Rectal smooth muscle tissue (tissue), 1 donor: ENCODE data around the gene DTNBP1.

Source experiments
- H3K27ac ChIP-seq: one replicate; pipeline ENCODE4 v1.7.0; 2013; ENCODE audit warnings: low read depth, low read length, inconsistent platforms
- H3K27me3 ChIP-seq: one replicate; pipeline ENCODE4 v1.7.0; 2013; ENCODE audit warnings: low read length; ENCODE audit not compliant: control insufficient read depth, insufficient read depth
- H3K36me3 ChIP-seq: one replicate; pipeline ENCODE4 v1.7.0; 2013; ENCODE audit warnings: low read length; ENCODE audit not compliant: control insufficient read depth, insufficient read depth
- H3K4me1 ChIP-seq: one replicate; pipeline ENCODE4 v1.7.0; 2013; ENCODE audit warnings: low read length; ENCODE audit not compliant: control insufficient read depth, insufficient read depth
- H3K4me3 ChIP-seq: one replicate; pipeline ENCODE4 v1.7.0; 2013; ENCODE audit warnings: low read length
- H3K9ac ChIP-seq: one replicate; pipeline ENCODE4 v1.7.0; 2013; ENCODE audit warnings: low read length

DTNBP1 gene

DNA sequence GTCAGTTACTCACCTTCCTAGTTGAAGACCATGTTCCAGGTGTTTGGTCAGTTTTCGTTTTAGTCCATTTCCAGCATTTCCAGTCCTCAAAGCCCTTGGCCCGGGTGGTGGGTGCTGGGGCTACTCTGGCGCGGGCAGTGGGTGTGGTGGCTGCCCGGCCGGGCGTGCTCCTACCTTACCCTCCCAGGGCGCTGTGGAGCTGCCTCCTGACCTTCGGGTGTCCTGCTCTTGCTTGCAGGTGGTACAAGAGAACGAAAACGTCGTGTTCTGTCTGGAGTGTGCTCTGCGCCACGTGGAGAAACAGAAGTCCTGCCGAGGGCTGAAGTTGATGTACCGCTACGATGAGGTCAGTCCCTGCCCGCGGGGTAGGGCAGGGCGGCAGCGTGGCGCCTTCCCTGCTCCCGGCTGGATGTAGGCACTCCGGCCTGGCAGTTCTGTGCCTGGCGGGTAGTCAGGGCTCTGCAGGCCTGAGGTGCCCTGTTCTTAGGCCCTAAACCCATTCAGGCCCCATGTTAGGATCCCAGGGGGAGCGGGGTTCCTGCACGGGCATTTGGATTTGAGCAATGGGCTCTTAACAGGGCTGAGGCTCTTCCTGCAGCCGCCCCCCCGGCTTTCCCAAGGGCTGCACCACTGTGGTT is 145.8 kb downstream of the DTNBP1 start:
- Histone ChIP-seq H3K27ac (no peak overlapping the region), H3K4me1 (no peaks in the 10 kb centered on the region), H3K36me3 (peaks cover 8% of the 10 kb centered on the region), H3K27me3 (no peaks in the 10 kb centered on the region), H3K9ac (no peak overlapping the region), H3K4me3 (no peak overlapping the region)

DNA sequence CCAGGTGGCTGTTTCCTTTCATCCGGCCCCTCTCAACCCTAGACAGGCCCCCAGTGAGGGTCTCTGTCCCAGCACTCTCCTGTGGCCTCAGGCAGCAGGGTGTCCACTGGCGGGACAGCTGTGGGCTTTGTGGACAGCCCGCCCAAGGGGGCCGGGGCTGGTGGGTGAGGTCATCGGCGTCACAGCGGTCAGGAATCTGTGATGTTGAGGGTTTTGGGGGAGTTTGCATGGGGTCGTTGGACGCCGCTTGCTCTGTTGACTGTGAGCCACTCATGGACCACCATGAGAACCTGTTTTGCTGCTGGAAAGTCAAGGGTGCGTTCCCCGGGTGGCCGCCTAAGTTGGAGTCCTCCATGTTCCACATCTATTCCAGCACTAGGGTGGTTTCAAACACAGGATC is 146.4 kb downstream of the DTNBP1 start:
- H3K27me3 ChIP-seq: no peaks in the 10 kb centered on the region
- no peaks in the 10 kb centered on the region for H3K4me1 ChIP-seq
- no peak overlapping the region for H3K4me3 ChIP-seq
- H3K27ac ChIP-seq: no peak overlapping the region
- no peak overlapping the region for H3K9ac ChIP-seq
- H3K36me3 ChIP-seq: peaks cover 10% of the 10 kb centered on the region

DNA sequence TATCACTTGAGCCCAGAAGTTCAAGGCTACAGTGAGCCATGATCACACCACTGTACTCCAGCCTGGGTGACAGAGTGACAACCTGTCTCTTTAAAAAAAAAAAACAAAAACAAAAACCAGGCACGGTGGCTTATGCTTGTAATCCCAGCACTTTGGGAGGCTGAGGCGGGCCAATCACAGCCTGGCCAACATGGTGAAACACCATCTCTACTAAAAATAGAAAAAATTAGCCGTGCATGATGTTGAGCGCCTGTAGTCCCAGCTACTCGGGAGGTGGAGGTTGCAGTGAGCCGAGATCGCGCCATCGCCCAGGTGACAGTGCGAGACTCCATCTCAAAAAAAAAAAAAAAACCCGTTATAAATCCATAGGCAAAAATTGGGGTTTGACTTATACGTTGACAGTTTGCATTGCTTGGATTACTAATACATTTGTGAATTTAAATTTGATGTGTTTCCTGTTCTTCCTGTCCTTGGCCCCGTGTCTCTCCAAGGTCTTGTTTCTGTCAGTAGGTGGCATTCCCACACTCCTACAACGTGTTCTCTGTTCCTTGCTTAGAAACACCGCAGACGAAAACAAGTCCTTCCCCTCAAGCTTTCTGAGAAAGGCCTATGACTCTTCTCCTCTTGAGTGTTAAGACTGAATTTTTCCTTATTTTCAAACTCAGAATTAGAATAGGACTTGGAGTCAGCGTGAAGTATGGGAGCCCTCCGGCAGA is 147.0 kb downstream of the DTNBP1 start:
- Histone ChIP-seq H3K27ac (no peak overlapping the region), H3K4me1 (no peaks in the 10 kb centered on the region), H3K4me3 (no peak overlapping the region), H3K9ac (no peak overlapping the region), H3K36me3 (peaks cover 10% of the 10 kb centered on the region), H3K27me3 (no peaks in the 10 kb centered on the region)

DNA sequence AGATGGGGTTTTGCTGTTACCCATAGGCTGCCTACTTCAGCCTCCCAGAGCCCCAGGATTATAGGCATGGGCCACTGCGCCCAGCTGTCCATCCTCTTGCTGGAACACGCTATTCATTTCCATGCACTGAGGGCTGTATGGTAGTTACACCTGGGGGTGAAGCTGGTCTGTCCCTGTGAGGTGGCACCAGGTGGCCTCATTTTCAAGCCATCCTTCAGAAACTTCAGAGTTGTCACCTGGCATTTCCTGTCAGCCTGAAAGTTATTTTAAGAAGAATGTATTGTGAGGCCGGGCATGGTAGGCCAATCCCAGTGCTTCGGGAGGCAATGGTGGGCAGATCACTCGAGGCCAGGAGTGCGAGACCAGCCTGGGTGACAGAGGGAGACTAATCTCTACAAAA is 147.6 kb downstream of the DTNBP1 start:
- no peak overlapping the region for H3K27ac ChIP-seq
- peaks cover 10% of the 10 kb centered on the region for H3K36me3 ChIP-seq
- no peak overlapping the region for H3K9ac ChIP-seq

DNA sequence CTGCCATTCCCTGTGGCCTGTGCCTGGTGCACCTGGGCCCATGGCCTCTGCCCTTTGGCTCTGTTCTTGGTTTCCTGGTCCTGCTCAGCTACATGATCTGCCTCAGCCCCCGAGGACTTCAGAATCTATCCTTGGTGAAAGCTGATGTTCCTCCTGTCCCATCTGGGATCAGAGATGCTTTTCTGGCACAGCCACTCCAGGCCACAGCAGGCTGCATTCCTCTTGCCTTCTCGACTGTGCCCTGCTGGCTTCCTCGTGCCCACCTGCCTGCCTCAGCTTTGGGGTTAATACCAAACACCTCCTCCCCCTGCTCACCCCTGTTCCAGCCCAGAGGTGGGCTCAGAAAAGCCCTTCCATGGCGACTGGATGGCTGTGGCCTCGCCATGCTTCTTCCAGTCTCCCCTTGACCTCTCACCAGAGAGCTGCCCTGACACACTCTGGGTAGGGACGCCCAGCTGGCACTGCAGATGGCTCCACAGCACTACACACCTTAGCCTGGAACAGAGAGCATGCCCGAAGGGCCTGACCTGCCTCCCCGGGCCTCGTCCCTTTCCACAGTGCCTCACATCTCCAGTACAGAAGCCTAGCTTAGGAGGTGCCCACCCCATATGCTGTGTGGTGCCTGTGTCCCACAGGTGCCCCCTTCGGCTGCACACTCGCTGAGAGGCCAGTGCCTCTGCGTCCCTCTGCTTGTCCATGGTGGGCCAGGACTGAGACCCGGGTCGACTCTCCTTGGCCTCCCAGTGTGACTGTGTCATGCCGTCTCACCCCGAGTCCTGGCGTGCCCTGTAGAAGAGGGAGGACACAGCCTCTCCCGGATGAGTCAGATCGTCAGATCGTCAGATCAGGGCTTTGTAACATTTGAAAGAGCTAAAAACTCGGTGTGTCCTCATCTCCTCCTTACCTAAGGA is 148.8 kb downstream of the DTNBP1 start:
- Histone ChIP-seq H3K4me1 (no peaks in the 10 kb centered on the region), H3K27me3 (no peaks in the 10 kb centered on the region), H3K27ac (no peak overlapping the region), H3K9ac (no peak overlapping the region), H3K36me3 (peaks cover 6% of the 10 kb centered on the region), H3K4me3 (no peak overlapping the region)

More for the DNA sequence above, 147.6 kb downstream of the DTNBP1 start:
- H3K4me1 ChIP-seq: no peaks in the 10 kb centered on the region
- H3K27me3 ChIP-seq: no peaks in the 10 kb centered on the region
- no peak overlapping the region for H3K4me3 ChIP-seq

DNA sequence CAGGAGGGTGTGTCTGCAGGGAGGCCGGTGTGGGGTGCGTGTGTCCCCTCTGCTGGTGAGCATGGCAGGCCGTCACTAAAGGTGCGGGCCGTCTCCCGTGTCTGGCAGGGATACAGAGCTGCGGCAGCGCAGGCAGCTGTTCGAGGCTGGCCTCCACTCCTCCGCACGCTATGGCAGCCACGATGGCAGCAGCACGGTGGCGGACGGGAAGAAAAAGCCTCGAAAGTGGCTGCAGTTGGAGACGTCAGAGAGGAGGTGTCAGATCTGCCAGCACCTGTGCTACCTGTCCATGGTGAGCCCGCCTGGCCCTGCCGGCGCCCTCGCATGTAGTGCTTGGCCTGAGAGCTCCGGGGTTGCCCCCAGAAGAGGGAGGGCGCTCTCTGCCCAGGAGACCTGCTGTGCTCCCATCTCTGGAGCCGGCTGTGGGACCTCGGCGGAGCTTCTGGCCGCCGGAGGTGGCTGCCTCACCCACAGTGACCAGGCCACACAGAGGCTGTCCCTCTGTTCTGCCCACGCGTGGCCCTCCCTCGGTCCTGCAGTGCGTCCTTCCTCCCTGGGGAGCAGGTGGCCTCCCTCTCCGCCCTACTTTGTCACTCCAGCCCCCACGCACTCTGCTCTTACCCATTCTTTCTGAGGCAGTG is 149.6 kb downstream of the DTNBP1 start:
- Histone ChIP-seq H3K9ac (no peak overlapping the region), H3K27me3 (no peaks in the 10 kb centered on the region), H3K36me3 (peaks cover 9% of the 10 kb centered on the region), H3K27ac (no peak overlapping the region), H3K4me1 (no peaks in the 10 kb centered on the region), H3K4me3 (no peak overlapping the region)

DNA sequence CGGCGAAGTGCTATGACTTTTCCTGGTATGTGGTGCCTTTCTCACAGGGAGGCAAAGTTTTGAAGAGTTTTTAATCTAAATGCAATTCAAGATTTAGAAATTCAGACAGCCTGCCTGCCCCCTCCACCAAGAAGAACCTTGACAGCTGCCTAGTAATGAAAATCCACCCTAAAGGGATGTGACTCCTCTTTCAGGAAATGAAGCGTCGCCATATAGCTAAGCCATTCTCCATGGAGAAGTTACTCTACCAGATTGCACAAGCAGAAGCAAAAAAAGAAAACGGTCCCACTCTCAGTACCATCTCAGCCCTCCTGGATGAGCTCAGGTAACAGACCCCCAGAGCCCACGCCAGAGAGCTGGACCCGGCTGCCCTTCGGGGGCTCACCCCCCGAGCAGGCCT is 150.1 kb downstream of the DTNBP1 start:
- H3K36me3 ChIP-seq: peaks cover 11% of the 10 kb centered on the region
- H3K27ac ChIP-seq: no peak overlapping the region
- no peak overlapping the region for H3K4me3 ChIP-seq
- no peaks in the 10 kb centered on the region for H3K27me3 ChIP-seq
- H3K4me1 ChIP-seq: no peaks in the 10 kb centered on the region
- H3K9ac ChIP-seq: no peak overlapping the region

DNA sequence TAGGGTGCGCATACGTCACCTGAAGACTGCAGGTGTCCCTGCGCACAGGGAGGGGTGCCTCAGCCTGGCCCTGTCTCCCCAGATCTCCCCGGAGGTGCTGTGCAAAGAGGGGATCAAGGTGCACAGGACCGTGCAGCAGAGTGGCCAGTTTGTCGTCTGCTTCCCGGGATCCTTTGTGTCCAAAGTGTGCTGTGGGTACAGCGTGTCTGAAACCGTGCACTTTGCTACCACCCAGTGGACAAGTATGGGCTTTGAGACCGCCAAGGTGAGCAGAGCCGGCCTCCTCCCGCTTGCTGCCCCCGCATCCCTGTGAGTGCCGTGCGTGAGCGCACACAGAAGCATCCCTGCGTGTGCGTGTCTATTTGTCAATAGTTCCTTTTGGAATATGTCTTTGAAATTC is 150.7 kb downstream of the DTNBP1 start:
- no peaks in the 10 kb centered on the region for H3K4me1 ChIP-seq
- H3K4me3 ChIP-seq: no peak overlapping the region
- H3K27me3 ChIP-seq: no peaks in the 10 kb centered on the region
- peaks cover 11% of the 10 kb centered on the region for H3K36me3 ChIP-seq
- no peak overlapping the region for H3K27ac ChIP-seq
- H3K9ac ChIP-seq: no peak overlapping the region

DNA sequence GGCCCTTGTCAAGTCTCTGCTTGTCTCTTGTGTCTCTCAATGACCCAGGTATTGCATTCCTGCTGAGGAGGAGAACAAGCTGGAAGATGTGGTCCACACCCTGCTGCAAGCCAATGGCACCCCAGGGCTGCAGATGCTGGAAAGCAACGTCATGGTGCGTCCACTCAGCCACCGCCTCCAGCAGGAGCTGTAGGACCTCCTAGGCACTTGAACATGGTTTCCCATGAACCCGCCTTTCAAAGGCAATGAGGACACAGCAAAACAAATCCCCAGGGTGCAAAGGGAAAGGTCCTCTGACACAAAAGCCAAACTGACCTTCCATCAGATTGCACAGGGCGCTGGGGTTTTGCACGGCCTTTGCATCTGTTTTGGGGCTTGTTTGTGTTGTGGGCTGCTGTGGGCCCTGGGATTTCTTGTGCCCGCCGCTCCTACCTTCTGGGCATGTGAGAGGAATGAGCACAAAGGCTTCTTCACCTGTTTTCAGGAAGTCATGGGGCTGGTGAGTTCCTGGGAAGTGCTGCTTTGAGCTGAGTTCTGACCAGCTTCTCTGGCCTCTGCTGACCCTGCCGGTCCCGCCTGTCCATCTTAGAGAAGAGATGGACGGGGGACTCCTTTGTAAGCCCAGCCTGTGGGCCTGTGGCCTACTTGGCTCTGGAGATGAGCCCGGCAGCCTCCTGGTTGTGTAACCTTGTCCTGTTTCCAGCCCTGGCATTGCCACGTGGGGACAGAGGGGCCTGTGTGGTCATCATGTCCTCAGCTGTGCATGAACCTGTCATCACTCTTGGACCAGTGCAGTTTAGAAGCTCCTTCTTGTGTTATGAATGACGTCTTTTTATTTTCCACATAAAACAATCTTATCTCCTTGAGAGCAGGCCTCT is 151.3 kb downstream of the DTNBP1 start:
- Histone ChIP-seq H3K9ac (no peak overlapping the region), H3K27ac (no peak overlapping the region), H3K4me3 (no peak overlapping the region), H3K36me3 (peaks cover 11% of the 10 kb centered on the region), H3K4me1 (no peaks in the 10 kb centered on the region), H3K27me3 (no peaks in the 10 kb centered on the region)

DNA sequence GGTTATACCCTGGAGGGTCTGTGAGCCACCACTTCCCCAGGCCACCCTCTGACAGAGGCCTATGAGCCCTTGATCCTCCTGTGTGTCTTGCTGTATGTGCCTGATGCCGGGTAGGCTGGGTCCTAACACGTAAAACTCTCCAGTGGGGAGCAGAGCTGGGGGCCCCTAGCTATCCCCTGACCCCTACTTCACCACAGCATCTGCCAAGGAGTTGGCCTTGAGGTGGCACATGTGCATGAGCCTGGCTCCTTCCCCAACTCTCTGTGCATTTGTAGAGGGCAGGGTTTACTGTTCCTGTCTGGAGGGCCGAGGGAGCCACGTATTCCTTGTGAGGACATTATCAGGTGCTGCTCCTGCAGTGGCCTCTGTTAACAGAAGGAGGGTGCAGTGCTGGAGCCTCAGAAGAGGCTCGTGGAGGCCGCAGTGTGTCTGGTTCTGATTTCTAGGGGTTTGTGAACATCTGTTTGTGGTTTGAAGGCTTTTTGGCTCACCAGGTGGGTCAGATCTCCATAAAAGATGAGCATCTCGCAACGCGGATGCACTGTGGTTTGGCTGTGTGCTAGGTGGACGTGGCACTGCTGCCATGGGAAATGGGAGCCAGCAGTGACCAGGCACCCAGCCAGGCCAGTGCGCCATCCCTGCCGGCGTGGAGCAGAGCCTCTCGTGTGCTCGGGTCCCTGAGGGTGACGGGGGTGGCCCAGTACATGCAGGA is 152.1 kb downstream of the DTNBP1 start:
- H3K27me3 ChIP-seq: no peaks in the 10 kb centered on the region
- H3K9ac ChIP-seq: no peak overlapping the region
- H3K4me1 ChIP-seq: peaks cover 2% of the 10 kb centered on the region
- peaks cover 12% of the 10 kb centered on the region for H3K36me3 ChIP-seq
- H3K27ac ChIP-seq: no peak overlapping the region
- no peak overlapping the region for H3K4me3 ChIP-seq

DNA sequence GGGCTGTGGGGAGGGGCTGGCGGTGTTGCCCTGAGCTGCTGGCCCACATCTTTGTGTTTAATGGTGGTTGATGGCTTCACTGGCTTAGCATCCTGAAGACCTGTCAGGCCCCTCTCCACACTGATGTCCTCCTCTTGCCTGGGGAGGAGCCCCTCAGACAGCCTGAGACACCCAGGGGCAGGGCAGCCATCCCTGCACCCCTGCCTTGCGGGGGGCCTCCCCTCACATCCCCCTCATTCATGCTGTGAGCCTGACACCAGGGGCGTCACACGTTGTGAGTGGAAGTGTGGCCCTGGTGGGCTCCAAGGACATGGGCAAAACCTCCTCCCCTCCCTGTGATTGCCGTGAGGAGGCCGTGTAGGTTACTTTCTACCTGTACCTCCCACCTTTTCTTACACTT is 152.7 kb downstream of the DTNBP1 start:
- H3K4me3 ChIP-seq: no peak overlapping the region
- H3K36me3 ChIP-seq: peaks cover 14% of the 10 kb centered on the region

More for the DNA sequence above, 152.7 kb downstream of the DTNBP1 start:
- Histone ChIP-seq H3K27ac (no peak overlapping the region), H3K4me1 (peaks cover 8% of the 10 kb centered on the region), H3K27me3 (no peaks in the 10 kb centered on the region), H3K9ac (no peak overlapping the region)
